Nephron (organoid): ENCODE results near the gene GPR17.

Experiments
- H3K27ac Mint-ChIP-seq, 3 experiments: 2 replicates each; pipeline ENCODE4 v1.8.0; 2020; ENCODE audit warnings: mixed read lengths in 3 of 3, mild to moderate bottlenecking in 2 of 3, moderate library complexity in 1 of 3
- H3K27me3 Mint-ChIP-seq: 2 replicates; pipeline ENCODE4 v1.8.0; 2021; ENCODE audit warnings: low read depth, mild to moderate bottlenecking, moderate library complexity, mixed read lengths
- H3K36me3 Mint-ChIP-seq: 2 replicates; pipeline ENCODE4 v1.8.0; 2020; ENCODE audit warnings: low read depth, mixed read lengths
- H3K4me1 Mint-ChIP-seq: 2 replicates; pipeline ENCODE4 v1.8.0; 2020; ENCODE audit warnings: mixed read lengths
- H3K4me3 Mint-ChIP-seq, 3 experiments: 2 replicates each; pipeline ENCODE4 v1.8.0; 2020; ENCODE audit warnings: mild to moderate bottlenecking in 3 of 3, mixed read lengths in 3 of 3, moderate library complexity in 2 of 3
- H3K9me3 Mint-ChIP-seq: 2 replicates; pipeline ENCODE4 v1.8.0; 2020; ENCODE audit warnings: mixed read lengths
- CTCF ChIP-seq, 3 experiments: fragments of 200-600 bp; sonication (generic); IDR thresholded peaks; one replicate each; pipeline ENCODE4 v1.5.0; 2021; ENCODE audit warnings: antibody characterized with exemption in 3 of 3; ENCODE audit not compliant: unreplicated experiment in 3 of 3

The GPR17 gene

GRCh38 chr2:127599211-127599610, 46.7 kb upstream of the GPR17 start:
- no peak for TF ChIP-seq CTCF (IDR thresholded peaks at IDR 0.05; ENCODE audit: unreplicated experiment in 3 of 3)
- Mint-ChIP-seq H3K27me3 (no peaks in the 10 kb centered on the region), H3K4me1 (no peaks in the 10 kb centered on the region), H3K36me3 (peaks cover 17% of the 10 kb centered on the region), H3K4me3 (no peak overlapping the region), H3K27ac (no peak overlapping the region), H3K9me3 (peaks cover 11% of the 10 kb centered on the region)

GRCh38 chr2:127604986-127605385, 41.0 kb upstream of the GPR17 start:
- TF ChIP-seq CTCF (IDR thresholded peaks at IDR 0.05; ENCODE audit: unreplicated experiment in 3 of 3), result no peak

DNA sequence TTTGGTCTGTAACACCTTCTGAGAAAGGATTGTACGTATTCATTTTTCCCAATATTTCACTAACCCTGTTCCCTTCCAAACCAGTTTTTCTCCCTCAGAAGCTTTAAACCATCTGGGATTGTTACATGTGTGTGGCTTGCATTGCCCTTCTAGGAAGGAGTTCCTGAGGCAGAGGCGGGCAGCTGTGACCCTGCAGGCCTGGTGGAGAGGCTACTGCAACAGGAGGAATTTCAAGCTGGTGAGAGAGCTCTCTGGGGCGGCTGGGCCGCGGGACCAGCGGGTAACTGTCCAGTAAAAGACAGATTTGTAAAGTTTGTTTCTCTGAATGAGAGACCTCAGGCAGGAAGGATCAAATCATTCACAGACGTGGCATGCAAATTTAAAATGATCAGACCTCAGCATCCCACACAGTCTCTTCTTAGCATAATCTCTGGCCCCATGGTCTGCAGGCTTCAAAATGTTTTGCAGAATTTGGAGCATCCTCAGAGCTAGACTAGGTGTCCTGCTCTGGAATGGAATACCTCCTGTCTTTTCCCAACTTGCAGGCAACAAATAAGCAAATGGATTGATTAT, 40.2 kb upstream of the GPR17 start:
- peak overlapping the region in 1 of 3 experiments; percentile 66 for H3K27ac Mint-ChIP-seq

More at GRCh38 chr2:127604986-127605385, 41.0 kb upstream of the GPR17 start:
- Mint-ChIP-seq H3K27ac (no peak overlapping the region), H3K9me3 (peaks cover 10% of the 10 kb centered on the region), H3K27me3 (no peaks in the 10 kb centered on the region), H3K36me3 (peaks cover 14% of the 10 kb centered on the region), H3K4me1 (no peaks in the 10 kb centered on the region), H3K4me3 (no peak overlapping the region)

DNA sequence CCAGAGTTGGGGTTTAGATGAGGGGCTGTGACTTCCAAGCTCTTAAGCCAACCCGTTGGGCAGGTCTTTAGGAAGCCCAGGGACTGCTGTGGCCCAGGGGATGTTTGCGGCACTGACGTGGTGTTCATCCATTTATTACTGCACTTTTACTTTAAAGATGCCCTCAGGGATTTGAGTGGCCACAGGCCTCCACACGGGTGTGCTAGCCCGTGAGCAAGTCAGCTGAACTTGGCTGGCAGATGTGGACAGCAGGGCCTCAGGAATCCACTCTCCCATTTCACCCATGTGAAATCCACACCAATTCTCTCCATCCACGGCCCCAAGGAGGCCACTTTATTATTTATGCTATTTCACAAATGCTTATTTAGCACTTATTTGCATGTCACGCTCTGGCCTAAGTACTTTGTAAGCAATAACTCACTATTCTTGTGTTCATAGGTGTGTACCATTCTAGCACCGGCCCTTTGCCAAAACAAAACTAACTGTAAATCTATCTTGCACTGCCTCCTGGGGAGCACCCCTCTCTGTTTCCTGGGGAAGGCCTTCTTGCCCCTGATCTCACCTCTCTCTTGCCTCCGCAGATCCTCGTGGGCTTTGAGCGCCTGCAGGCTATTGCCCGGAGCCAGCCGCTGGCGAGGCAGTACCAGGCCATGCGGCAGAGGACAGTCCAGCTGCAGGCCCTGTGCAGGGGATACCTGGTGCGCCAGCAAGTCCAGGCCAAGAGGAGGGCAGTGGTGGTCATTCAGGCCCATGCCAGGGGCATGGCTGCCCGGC, 39.1 kb upstream of the GPR17 start:
- Mint-ChIP-seq H3K27me3 (no peaks in the 10 kb centered on the region), H3K4me3 (no peak overlapping the region), H3K9me3 (peaks cover 20% of the 10 kb centered on the region), H3K27ac (no peak overlapping the region), H3K36me3 (peaks cover 14% of the 10 kb centered on the region), H3K4me1 (no peaks in the 10 kb centered on the region)
- TF ChIP-seq CTCF (IDR thresholded peaks at IDR 0.05; ENCODE audit: unreplicated experiment in 3 of 3), result no peak

More for the DNA sequence above, 40.2 kb upstream of the GPR17 start:
- no peak for TF ChIP-seq CTCF (IDR thresholded peaks at IDR 0.05; ENCODE audit: unreplicated experiment in 3 of 3)
- H3K4me3 Mint-ChIP-seq, result no peak overlapping the region
- peaks cover 14% of the 10 kb centered on the region for H3K36me3 Mint-ChIP-seq
- H3K9me3 Mint-ChIP-seq, result peaks cover 17% of the 10 kb centered on the region
- H3K4me1 Mint-ChIP-seq, result no peaks in the 10 kb centered on the region
- no peaks in the 10 kb centered on the region for H3K27me3 Mint-ChIP-seq

DNA sequence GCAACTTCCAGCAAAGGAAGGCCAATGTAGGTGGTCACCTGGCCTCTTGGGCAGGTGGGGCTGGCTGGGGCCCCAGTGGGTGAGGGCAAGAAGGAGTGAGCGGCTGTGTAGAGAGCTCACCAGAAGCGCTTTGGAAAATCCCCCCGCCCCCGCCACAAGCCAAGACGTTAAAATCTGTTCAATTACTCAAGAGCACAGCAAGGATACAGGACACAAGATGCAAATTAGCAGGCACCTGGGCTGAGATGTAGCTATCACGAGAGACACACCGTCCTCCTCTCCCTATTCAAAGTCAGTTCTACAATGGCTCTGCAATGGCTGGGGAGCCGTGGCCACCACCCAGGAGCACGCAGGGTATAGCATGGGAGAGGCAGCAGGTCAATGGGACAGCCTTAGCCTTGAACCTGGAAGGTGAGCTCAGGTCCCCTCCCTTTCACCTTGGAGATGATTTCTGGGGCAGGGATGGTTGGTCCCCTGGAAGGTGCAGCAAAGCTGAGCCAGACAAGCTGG, 38.5 kb upstream of the GPR17 start:
- H3K4me3 Mint-ChIP-seq, result no peak overlapping the region
- peaks cover 10% of the 10 kb centered on the region for H3K36me3 Mint-ChIP-seq
- no peak overlapping the region for H3K27ac Mint-ChIP-seq
- H3K27me3 Mint-ChIP-seq, result no peaks in the 10 kb centered on the region
- peaks cover 20% of the 10 kb centered on the region for H3K9me3 Mint-ChIP-seq
- no peaks in the 10 kb centered on the region for H3K4me1 Mint-ChIP-seq
- TF ChIP-seq CTCF (IDR thresholded peaks at IDR 0.05; ENCODE audit: unreplicated experiment in 3 of 3), result no peak
